22Rv1 (cell line): ENCODE data around the gene TRAF3.

Experiments
- CTCF ChIP-seq: fragments of 450-650 bp; IDR thresholded peaks from 2 replicates; pipeline ENCODE4 v1.5.1; 2017; ENCODE audit warnings: mild to moderate bottlenecking
- ZFX ChIP-seq: fragments of 450-650 bp; IDR thresholded peaks from 2 replicates; pipeline ENCODE4 v1.6.1; 2017; ENCODE audit warnings: antibody characterized with exemption, borderline replicate concordance

- TF ChIP-seq CTCF, result no peak
- TF ChIP-seq ZFX, result no peak
Measured at GRCh38 chr14:102926104-102926503, 148.9 kb downstream of the TRAF3 start.
